ENCODE measurements around the gene GLO1.

- TF ChIP-seq CTCF (IDR thresholded peaks at IDR 0.05) (no peak), POLR2A (IDR thresholded peaks at IDR 0.05) (no peak)
Measured at GRCh38 chr6:38658418-38659167, 44.4 kb downstream of the GLO1 start.
